Sciatic nerve (tissue), 2 donors: ENCODE data around the gene ABCC6. TPM values are rescaled to one million over a fixed set of nuclear protein-coding genes. Genes with fewer than 3 reads are reported as not detected.
"Not testable (repeated sequence)": the region's sequence is repeated elsewhere in the genome, so short reads cannot be mapped to it uniquely, and the experiment has no call there.

ENCODE experiments used
- ATAC-seq: fragments of 200-7000 bp; cut with Tn5 transposase; one replicate; pipeline ENCODE4 v1.9.1; 2020; ENCODE audit warnings: mild to moderate bottlenecking, moderate library complexity
- DNase-seq: peaks from one replicate; pipeline ENCODE4 v3.0.0-alpha.2; 2020; ENCODE audit warnings: low spot score
- intact Hi-C: fragments of 100-400 bp; cut with DNase I; formaldehyde crosslinking; loops from one replicate; pipeline ENCODE4 v1.14.2; 2022
- total RNA-seq: library from RNA; stranded (reverse); fragmentation: NEBNext Ultra II Directional; extraction: Animal tissue kit (Norgen Biotek cat#: 25700); gene quantifications from one replicate; pipeline ENCODE4 v1.2.1, GENCODE V29; 2021
- donor health status: DM: no; HTN: no; CAD: no.
- donor health status: DM: no; HTN: no; CAD: no.

The ABCC6 gene
- total RNA-seq, 1 donor from 2014 or later = 5.1 TPM

DNA sequence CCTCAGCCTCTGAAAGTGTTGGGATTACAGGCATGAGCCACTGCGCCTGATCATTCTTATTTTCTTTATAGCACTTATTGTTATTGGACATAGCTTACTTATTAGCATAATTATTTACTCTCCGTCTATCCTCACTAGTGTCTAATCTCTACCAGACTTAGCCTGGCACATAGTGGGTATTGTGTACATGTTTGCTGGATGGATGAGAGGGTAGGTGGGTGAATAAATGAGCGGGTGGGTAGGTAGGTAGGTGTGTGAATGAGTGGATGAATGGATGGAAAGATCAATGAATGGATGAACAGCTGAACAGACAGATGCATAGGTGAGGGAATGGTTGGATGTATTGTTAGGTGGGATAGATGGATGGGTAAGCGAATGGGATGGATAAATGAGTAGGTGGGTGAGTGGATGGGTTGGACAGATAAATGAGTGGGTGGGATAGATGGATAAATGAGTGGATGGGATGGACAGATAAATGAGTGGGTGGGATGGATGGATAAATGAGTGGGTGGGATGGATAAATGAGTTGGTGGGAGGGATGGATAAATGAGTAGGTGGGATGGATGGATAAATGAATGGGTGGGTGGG lies 51.9 kb downstream of the ABCC6 start:
- intact Hi-C loops = no loop called here

DNA sequence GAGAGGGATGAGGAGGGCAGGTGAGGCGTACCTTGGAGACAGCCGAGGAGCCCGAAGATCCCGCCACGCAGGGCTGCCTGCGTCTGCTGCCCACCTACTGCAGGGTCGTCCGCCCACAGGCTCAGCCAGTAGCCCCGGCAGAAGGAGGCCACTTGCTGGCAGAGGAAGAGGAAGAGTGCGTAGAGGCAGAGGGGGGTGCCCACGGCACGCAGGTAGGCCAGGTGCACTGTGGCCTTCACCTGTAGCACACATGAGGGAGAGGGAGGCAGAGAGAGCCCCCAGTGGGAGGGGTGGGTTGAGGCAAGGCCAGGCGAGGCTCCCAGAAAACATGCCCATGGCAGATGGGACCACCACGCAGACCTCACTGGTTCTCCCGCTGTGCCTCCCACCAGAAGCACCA lies 53.7 kb downstream of the ABCC6 start:
- ATAC-seq = no peak
- DNase-seq = no peak
- intact Hi-C loops = no loop called here

More for the DNA sequence above, 51.9 kb downstream of the ABCC6 start:
- no peak for DNase-seq
- ATAC-seq = no peak

DNA sequence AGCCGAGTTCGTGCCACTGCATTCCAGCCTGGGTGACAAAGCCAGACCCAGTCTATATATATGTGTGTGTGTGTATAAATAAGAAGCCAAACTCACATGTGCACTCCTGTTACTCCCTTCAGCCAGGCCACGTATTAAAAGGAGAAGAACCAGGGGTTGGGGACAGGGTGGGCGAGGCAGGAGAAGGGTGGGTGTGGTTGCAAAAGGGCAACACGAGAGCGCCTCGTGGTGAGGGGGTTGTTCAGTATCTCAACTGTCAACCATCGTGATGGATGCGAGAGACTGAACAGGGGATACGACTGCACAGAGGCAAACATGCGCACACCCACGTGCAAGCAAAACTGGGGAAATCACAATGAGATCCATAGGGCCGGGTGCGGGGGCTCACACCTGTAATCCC lies 54.9 kb downstream of the ABCC6 start:
- DNase-seq = no peak
- intact Hi-C loops = no loop called here
- no peak for ATAC-seq

DNA sequence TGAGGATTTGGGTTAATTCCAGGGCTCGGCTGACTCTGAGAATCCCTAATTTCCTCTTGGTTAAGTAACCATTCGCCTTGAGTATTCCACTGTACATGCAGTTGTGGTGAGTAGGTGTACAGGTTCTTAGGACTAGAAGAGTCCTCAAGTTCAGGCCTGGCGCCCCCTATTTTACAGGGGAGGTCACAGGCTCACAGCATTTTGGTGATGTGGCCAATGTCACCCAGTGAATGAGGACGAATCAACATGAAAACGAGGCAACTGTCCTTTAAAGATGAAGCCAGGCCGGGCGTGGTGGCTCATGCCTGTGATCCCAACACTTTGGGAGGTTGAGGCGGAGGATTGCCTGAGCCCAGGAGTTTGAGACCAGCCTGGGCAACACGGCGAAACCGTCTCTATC lies 55.4 kb downstream of the ABCC6 start:
- no peak for ATAC-seq
- no peak for DNase-seq
- intact Hi-C loops = no loop called here

DNA sequence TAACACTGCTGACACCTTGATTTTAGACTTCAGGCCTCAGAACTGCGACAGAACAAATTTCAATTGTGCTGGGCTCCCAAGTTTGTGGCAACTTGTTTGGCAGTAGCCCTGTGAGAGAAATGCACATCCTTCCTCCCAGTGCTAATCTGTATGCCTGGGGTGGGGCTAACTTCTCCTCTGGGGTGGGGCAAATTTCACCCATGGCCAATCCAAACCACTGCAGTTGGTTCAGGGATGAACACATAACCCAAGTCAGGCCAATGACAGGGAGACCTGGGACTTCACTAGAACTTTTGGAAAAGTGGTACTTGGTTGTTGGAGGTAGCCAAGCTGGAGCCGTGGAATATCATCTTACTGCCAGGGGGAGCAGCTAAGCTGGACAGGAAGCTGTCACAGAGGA lies 56.3 kb downstream of the ABCC6 start:
- intact Hi-C loops = no loop called here
- ATAC-seq (no peak), DNase-seq (no peak)

DNA sequence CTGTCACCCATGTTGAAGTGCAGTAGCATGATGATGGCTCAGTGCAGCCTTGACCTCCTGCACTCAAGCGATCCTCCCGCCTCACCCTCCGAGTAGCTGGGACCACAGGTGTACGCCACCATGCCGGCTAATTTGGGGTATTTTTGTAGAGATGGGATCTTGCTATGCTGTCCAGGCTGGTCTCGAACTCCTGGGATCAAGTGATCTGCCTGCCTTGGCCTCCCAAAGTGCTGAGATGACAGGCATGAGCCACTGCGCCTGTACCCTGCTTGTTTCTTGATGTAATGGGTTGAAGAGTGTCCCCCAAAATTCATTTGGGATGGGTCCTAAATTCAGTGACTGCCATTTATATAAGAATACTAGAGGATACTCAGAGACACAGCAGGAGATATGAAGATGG lies 57.2 kb downstream of the ABCC6 start:
- intact Hi-C loops = no loop called here
- DNase-seq = no peak
- ATAC-seq = no peak

DNA sequence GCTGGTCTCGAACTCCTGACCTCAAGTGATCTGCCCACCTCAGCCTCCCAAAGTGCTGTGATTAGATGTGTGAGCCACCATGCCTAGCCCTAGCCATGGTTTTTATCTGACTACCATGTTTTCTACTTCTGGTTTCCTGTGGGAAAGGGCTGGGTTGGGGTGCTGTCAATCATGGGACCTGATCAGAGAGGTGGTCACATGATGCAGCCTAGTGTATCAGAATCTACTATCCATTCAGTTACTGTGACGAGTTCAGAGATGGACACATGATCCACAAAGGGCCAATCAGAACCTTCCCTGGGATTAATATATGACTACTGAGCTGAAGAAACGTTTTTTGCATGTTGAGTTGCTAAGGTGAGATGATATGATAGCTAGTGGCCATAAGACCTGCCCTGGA lies 59.1 kb downstream of the ABCC6 start:
- DNase-seq = no peak
- intact Hi-C loops = no loop called here
- ATAC-seq = no peak

DNA sequence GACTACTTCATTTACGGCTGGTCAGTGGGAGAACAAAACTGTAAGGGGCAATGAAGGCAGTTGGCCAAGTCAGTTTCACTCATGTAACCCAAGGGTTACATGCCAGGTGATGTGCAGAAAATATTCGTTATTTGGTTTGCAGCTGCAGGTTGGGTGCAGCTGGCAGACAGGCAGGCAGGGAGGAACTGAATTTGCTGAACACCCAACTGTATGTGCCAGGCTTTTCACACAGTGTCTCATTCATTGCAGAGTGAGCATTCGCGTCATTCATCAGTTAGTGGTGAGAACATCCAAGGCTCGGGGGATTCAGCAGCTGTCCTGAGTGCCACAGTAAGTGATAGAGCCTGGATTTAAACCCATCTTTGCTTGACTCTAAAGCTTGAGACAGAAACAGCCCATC lies 59.7 kb downstream of the ABCC6 start:
- no peak for DNase-seq
- no peak for ATAC-seq
- intact Hi-C loops = no loop called here

DNA sequence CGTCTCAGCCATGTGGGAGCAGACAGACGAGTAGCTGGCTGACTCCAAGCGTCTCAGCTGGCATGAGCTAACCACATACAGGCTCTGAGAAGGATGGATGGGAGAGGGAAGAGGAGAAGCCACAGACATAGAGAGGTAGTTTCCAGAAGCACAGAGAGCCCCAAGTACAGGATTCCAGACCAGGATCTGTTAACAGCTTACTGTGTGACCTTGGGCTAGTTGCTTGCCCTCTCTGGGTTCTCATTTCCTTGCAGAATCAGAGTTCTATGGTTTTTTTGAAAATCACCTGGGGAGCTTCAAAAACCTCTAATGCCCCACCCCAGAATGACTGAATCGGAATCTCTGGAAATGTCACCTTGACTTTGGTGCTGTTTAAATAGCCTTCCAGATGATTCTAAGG lies 60.2 kb downstream of the ABCC6 start:
- ATAC-seq = no peak
- DNase-seq = no peak
- intact Hi-C loops = no loop called here

DNA sequence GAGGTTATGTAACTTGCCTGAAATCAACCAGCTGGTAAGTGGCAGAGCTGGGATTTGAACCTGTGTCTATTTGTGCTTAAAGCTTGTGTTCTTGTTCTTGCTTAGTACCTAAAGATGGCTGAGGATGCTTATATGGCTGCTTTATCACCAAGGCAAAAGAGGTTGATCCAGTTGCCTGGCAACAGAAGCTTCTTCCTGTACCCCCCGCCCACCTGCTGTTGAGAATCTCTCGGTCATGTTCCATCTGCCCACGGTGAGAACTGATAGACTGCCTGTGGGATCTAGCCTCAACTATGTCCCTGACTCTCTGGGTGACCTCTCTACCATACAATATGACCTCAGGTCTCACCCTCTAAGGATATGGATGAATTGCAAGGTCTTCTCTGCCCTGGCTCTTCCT lies 60.7 kb downstream of the ABCC6 start:
- ATAC-seq = no peak
- DNase-seq = no peak
- intact Hi-C loops = no loop called here

DNA sequence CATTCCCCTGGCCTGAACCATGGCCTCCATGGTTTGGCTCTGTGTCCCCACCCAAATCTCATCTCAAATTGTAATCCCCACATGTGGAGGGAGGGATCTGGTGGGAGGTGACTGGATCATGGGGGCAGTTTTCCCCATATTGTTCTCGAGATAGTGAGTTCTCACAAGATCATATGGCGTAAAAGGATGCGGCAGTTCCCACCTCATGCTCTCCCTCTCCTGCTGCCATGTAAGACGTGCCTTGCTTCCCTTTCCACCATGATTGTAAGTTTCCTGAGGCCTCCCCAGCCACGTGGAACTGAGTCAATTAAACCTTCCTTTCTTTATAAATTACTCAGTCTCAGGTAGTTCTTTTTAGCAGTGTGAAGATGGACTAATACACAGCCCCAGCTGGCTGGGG lies 61.5 kb downstream of the ABCC6 start:
- ATAC-seq, intact Hi-C loops, DNase-seq: not testable (repeated sequence)

DNA sequence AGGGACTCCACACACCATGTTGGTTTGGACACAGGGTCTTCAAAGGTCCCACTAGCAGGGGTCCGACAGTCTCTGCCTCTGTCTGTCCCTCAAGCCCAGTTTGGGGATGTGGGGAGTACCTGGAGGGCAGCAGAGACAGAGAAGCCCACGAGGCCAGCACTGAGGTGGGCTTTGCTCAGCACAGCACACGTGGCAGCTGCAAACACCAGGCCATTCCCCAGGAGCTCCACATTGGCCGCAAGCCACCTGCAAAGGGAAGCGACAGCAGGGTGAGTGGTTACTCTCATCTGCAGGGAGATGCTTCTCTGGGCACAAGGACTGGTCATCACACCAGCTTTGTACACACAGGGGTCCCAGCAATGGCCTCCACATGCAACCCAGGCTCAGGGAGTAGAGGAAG lies 62.0 kb downstream of the ABCC6 start:
- intact Hi-C loops = no loop called here
- ATAC-seq = no peak
- DNase-seq = no peak

DNA sequence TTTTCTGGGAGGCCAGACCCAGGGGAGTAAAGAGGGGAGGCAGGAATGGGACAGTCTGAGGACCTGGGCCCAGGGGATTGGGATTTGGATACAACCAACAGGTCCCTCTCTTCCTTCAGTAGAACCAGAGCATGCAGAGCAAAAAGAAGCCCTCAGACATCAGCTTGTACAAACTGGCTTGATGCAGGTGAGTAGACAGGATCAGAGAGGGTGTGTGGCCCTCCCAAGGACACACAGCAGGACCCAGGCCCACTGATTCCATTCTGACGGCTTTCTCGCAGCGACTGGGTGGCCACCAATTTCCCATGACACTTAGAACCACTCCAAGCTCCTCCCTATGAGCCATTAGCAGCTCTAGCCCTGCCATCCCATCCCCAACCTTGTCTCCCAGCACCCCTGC lies 63.6 kb downstream of the ABCC6 start:
- intact Hi-C loops = no loop called here
- DNase-seq = no peak
- ATAC-seq = no peak

DNA sequence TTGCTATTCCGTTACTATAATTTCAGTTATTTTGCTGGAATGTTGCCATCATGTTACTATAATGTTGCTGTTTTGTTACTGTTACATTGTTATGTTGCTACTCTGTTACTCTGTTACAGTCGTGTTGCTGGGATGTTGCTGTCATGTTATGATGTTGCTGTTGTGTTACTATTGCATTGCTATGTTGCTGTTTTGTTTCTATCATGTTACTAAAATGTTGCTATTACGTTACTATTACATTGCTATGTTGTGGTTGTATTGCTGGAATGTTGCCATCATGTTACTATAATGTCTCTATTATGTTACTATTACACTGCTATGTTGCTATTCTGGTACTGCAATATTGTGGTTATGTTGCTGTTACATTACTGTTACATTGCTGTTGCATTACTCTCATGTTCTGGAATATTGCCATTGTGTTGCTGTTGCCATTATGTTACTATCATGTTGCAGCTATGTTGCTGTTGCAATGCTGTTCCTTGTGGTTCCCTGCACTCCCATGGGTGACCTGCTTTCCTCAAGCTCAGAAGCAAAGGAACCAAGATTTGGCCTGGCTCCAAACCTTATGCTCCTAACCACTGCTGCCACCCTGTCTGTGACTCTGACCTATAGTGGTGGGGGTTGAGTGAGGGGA lies 64.4 kb downstream of the ABCC6 start:
- DNase-seq (no peak), ATAC-seq (no peak)
- intact Hi-C loops = no loop called here

DNA sequence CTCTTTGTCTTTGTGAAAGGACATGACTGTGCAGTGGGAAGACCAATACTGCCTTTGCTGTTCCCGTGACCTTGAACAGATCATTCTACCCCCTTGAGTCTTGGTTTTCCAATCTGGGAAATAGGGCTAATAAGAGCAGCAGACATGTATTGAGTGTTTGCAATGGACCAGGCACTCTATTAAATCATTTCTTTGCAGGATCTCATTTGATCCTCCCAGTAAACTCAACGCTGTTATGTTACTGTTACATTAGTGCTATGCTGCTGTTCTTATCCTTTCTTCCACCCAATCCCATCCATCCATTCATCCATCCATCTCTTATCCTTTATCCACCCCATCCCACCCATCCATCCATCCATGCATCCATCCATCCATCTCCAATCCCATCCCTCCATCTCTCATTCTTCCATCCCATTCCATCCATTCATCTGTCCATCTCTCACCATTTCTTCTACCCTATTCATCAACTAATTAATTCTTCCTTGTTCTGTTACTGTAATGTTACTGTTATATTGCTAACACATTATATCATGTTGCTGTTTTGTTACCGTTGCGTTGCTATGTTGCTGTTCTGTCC lies 65.1 kb downstream of the ABCC6 start:
- intact Hi-C loops = no loop called here
- no peak for DNase-seq
- ATAC-seq = no peak

DNA sequence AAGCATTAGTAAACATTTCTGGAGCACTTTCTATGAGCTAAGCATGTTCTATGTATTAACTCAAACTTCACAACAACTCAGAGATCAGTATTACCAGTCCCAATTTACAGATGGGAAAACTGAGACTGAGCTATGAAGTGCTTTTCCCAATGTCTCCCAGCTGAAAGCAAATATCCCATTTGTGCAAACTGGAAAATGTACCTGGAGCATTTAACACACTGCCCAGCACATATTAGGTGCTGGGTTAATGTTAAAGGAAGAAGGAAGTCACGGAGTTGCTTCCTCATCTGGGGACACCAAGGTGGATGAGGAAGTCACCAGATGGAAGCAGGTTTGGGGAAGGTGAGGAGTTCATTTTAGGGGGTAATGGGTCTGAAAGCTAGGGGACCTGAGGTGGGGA lies 66.1 kb downstream of the ABCC6 start:
- intact Hi-C loops = no loop called here
- ATAC-seq = no peak
- no peak for DNase-seq

DNA sequence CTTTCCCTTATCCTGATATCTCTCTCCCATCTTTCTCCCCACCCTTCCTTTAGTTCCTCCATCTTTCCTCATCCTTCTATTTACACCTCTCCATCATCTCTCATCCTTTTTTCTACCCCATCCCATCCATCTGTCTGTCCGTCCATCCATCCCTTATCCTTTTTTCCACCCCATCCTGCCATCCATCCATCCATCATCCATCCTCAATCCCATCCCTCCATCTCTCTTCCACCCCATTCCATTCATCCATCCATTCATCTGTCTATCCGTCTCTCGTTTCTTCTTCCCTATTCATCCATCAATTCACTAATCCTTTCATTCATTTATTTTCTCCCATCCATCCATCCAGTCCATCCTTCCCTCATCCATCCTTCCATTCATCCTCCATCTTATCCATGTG lies 68.1 kb downstream of the ABCC6 start:
- ATAC-seq = no peak
- intact Hi-C loops = no loop called here
- no peak for DNase-seq

DNA sequence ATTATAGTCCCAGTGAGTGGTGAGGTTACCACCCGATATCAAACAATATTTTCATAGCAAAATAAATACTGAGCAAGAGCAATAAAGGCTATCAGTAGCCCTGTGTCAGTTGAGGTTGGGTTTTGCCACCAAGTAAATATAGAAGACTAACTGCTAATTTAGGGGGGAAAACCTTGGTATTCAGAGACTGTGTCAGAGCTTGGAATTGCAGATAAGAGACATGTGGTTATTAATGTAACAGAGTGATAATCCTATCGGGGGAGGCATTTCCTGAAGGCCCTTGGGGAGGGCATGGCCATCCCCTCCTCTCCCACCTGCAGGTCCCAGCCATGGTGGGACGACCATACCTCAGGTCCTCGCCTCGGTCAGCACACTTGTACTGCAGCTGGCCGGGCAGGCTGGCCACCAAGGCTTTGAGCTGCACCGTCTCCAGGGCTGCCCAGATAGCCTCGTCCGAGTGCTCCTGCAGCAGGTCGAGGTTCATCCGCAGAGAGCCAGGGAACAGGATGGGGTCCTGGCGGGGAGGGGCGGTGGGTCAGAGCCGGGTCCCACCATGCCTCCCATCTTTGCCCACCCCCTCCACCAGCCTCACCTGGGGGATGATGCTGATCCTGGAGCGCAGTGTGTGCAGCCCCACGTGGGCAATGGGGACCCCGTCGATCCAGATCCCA lies 68.9 kb downstream of the ABCC6 start:
- ATAC-seq = no peak
- intact Hi-C loops = no loop called here
- DNase-seq = no peak

DNA sequence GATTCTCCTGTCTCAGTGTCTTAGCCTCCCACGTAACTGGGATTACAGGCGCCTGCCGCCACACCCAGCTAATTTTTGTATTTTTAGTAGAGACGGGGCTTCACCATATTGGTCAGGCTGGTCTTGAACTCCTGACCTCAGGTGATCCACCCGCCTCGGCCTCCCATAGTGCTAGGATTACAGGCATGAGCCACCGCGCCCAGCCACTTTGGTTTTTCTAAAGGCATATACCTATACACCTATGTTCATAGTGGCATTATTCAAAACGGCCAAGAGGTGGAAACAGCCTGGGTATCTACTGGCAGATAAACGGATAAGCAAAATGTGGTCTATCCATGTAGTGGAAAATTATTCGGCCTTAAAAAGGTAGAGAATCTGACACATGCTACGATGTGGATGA lies 70.3 kb downstream of the ABCC6 start:
- DNase-seq, intact Hi-C loops: not testable (repeated sequence)

DNA sequence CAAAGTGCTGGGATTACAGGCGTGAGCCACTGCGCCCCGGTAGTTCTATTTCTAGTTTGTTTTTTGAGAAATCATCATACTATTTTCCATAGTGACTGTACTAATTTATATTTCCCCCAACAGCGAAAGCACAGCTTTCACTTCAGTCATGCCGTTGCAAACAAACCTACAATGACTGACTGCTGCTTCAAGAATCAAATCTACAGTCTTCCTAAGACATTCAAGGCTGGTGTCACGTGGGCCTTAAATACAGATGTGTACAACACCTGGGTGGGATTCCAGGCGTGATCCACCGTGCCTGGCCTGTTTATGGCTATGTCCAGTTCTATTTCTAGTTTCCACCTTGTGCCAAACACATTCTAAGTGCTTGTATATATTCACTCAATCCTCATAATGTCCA lies 72.0 kb downstream of the ABCC6 start:
- ATAC-seq (no peak), DNase-seq (no peak)
- intact Hi-C loops = no loop called here

More for the DNA sequence above, 70.3 kb downstream of the ABCC6 start:
- ATAC-seq = not testable (repeated sequence)

DNA sequence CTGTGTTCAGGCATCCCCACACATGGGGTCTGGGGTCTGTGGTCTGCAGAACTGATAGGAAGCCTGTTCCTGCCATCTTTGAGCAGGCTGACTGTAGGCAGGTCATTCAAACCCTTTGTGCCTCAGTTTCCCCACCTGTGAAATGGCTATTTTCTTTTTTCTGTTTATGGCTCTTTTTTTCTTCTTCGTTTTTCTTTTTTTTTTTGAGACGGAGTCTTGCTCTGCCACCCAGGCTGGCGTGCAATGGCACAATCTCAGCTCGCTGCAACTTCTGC lies 72.5 kb downstream of the ABCC6 start:
- intact Hi-C loops = no loop called here
- ATAC-seq (no peak), DNase-seq (no peak)
